ENCODE data around the gene RSPO1. TPM values are rescaled to one million over a fixed set of nuclear protein-coding genes. Genes with fewer than 3 reads are reported as not detected.
A peak's percentile ranks its signal among the peaks of the same experiment; 100 is the strongest.
"Not testable (repeated sequence)": the region's sequence is repeated elsewhere in the genome, so short reads cannot be mapped to it uniquely, and the experiment has no call there.

RSPO1 gene
- polyA plus RNA-seq, 6 donors from 2014 or later, result not detected

DNA sequence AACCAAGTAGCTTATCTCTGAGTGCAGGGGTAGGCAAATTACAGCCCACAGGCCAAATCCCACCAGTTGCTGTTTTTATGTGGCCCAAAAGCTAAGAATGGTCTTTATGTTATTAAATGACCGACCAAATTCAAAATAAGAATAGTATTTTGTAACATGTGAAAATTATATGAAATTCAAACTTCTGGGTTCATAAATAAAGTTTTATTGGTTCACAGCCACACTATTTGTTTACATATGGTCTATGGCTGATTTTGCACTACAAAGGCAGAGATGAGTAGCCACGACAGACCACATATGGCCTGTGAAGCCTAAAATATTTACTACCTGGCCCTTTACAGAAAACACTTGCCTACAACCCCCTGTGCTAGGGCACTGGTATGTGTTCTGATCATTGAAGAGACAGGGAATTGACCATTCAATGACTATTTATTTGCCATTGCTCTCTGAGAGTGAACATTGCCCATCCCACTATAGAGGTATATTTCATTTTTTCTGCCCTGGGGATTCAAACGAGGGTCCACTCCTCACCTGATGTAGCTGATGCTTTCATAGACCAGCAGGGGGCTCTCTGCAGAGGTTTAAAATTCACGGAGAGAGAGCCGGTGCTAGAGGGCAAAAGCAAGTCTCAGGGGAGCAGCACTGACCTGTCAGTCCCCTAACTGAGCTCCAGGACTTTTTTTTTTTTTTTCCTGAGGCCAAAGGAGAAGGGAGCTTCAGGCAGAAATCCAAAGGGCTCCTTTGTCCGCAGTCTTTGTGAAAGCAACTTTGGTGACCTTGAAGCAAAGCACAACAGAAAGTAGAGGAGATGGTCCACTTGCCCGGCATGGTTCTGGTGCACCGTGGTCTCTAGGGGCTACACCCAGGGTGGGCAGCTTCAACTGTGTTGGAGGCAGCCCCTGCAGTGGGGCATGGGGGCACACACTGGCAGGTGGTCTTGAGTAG lies 31.7 kb downstream of the RSPO1 start:
- DNase-seq (peak; percentile 44), ATAC-seq (ENCODE audit: low read depth in 2 of 2) (peak; percentile 61 to 66)
- Mint-ChIP-seq H3K36me3 (no peaks in the 10 kb centered on the region), H3K27me3 (peaks cover 10 to 25% (median 18%) of the 10 kb centered on the region in 3 donors), H3K9me3 (no peaks in the 10 kb centered on the region), H3K4me1 (peaks cover 0 to 6% (median 6%) of the 10 kb centered on the region in 3 donors), H3K4me3 (peak overlapping the region in 2 of 8 donors; percentile 22 to 62), H3K27ac (peak overlapping the region in 1 of 6 donors; percentile 23)

GRCh38 chr1:37601441-37601840 lies 33.3 kb downstream of the RSPO1 start:
- Mint-ChIP-seq H3K4me1 (peaks cover under 1 to 10% (median 9%) of the 10 kb centered on the region in 3 donors), H3K27ac (peak overlapping the region in 4 of 6 donors; percentile 8 to 30 (median 26)), H3K36me3 (no peaks in the 10 kb centered on the region), H3K27me3 (peaks cover 10 to 25% (median 18%) of the 10 kb centered on the region in 3 donors), H3K4me3 (no peak overlapping the region), H3K9me3 (no peaks in the 10 kb centered on the region)
- no peak for ATAC-seq (ENCODE audit: low read depth in 2 of 2)
- no peak for DNase-seq

DNA sequence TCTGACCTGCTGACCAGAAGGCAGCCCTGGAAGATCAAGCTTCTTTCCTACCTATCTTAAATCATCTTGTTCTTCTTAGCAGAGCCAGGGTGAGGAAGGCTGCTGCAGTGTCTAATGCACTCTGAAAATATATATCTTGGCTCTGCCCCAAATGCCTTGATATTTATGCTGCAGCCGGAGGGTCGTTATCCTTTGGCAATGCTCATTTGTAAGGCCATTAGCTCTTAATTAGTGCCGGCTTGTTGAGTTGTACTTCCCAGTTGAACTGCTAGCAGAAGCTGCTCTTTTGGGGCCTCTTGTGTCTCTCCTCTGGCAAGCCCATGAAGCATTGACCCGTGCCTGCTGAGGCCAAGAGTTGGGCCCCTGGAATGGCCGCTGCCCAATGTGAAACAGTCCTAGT lies 34.8 kb downstream of the RSPO1 start:
- ATAC-seq (ENCODE audit: low read depth in 2 of 2) (no peak), DNase-seq (no peak)
- H3K27me3 Mint-ChIP-seq, result peaks cover 8 to 24% (median 16%) of the 10 kb centered on the region in 3 donors
- peaks cover 15 to 25% (median 24%) of the 10 kb centered on the region in 3 donors for H3K4me1 Mint-ChIP-seq
- H3K4me3 Mint-ChIP-seq, result no peak overlapping the region
- peaks cover 0 to 6% of the 10 kb centered on the region in 2 donors for H3K36me3 Mint-ChIP-seq
- no peak overlapping the region for H3K27ac Mint-ChIP-seq
- H3K9me3 Mint-ChIP-seq, result no peaks in the 10 kb centered on the region

DNA sequence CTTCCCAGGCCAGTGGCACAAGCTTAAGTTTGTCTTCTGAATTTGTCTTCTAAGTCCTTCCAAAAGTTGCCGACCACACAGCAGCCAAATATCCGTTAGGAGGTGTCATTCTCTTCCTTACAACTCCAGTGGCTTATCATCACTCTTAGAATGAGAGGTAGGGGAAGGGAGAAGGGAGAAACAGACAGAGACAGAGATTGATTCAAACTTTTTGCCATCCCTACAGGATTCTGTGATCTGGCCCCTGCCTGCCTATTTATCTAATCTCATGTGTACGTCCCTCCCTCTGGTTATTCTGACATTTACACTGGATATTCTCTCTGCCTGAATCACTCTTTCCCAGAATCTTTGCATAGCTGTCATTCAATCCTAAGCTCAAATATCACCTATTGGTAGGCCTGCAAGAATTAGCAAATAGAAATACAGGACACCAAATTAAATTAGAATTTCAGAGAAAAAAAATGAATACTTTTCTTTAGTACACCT lies 38.5 kb downstream of the RSPO1 start:
- Mint-ChIP-seq H3K27ac (peak overlapping the region; percentile 99 to 100 (median 99)), H3K4me1 (peaks cover 18 to 30% (median 19%) of the 10 kb centered on the region in 3 donors), H3K27me3 (peaks cover 0 to 5% (median 4%) of the 10 kb centered on the region in 3 donors), H3K9me3 (no peaks in the 10 kb centered on the region), H3K4me3 (peak overlapping the region; percentile 98 to 100 (median 100)), H3K36me3 (peaks cover 0 to 6% of the 10 kb centered on the region in 2 donors)
- ATAC-seq (ENCODE audit: low read depth in 2 of 2) (peak in 1 of 2 donors; percentile 3), DNase-seq (no peak)

- Mint-ChIP-seq H3K4me1 (peaks cover 18 to 30% (median 19%) of the 10 kb centered on the region in 3 donors), H3K27me3 (peaks cover 0 to 5% (median 0%) of the 10 kb centered on the region in 3 donors), H3K4me3 (peak within 1 kb of the TSS; percentile 98 to 100 (median 100)), H3K9me3 (no peaks in the 10 kb centered on the region), H3K36me3 (peaks cover 5 to 6% of the 10 kb centered on the region in 2 donors), H3K27ac (peak within 1 kb of the TSS; percentile 99 to 100 (median 99))
- DNase-seq (peak; percentile 98), ATAC-seq (ENCODE audit: low read depth in 2 of 2) (peak; percentile 96 to 97)
These were observed 39.1 kb downstream of the RSPO1 start, which contains the start of gene GNL2 for GRCh38 chr1:37595440-37596181. Gene GNL2 (minus strand): TSS chr1:37595937. CDS start chr1:37595822, 115 bp downstream.

- Mint-ChIP-seq H3K4me3 (peak overlapping the region in 4 of 8 donors; percentile 9 to 62 (median 12)), H3K27me3 (no peaks in the 10 kb centered on the region), H3K9me3 (no peaks in the 10 kb centered on the region), H3K27ac (no peak overlapping the region), H3K4me1 (peaks cover 18 to 34% (median 19%) of the 10 kb centered on the region in 3 donors), H3K36me3 (peaks cover 6 to 11% of the 10 kb centered on the region in 2 donors)
- ATAC-seq (ENCODE audit: low read depth in 2 of 2) (no peak), DNase-seq (no peak)
These were observed 41.0 kb downstream of the RSPO1 start for GRCh38 chr1:37593726-37594125.

- Mint-ChIP-seq H3K27ac (no peak overlapping the region), H3K27me3 (no peaks in the 10 kb centered on the region), H3K4me3 (no peak overlapping the region), H3K4me1 (peaks cover 0 to 8% (median 0%) of the 10 kb centered on the region in 3 donors), H3K36me3 (peaks cover 6 to 16% of the 10 kb centered on the region in 2 donors), H3K9me3 (no peaks in the 10 kb centered on the region)
- ATAC-seq (ENCODE audit: low read depth in 2 of 2) (no peak), DNase-seq (no peak)
These were observed 45.8 kb downstream of the RSPO1 start for GRCh38 chr1:37588939-37589338.

- H3K27me3 Mint-ChIP-seq; ATAC-seq (ENCODE audit: low read depth in 2 of 2); DNase-seq; H3K27ac Mint-ChIP-seq; H3K4me1 Mint-ChIP-seq; H3K4me3 Mint-ChIP-seq; H3K9me3 Mint-ChIP-seq: not testable (repeated sequence)
- H3K36me3 Mint-ChIP-seq, result peaks cover 21 to 33% of the 10 kb centered on the region in 2 donors
These were observed 50.1 kb downstream of the RSPO1 start for GRCh38 chr1:37584544-37584943.

DNA sequence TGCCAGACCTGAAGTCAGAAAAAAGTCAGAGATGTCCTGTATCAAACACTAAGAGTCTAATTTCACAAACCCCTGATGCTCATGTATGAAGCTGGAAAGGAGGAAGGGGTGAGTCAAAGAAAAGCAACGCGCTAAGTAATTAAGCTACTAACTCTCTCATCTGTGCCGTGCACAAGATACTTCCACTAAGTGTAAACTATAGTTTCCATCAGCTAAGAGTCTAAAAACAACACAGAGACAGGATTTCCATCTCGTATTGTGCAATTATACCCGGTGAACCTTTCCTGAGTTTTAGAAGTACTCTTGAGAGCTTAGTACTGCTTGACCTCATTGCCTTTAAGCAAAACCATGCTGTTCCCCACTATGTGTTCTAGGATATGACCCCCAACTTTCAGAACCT lies 59.0 kb downstream of the RSPO1 start:
- peaks cover 39 to 40% of the 10 kb centered on the region in 2 donors for H3K36me3 Mint-ChIP-seq
- H3K27me3 Mint-ChIP-seq, result no peaks in the 10 kb centered on the region
- no peak overlapping the region for H3K27ac Mint-ChIP-seq
- H3K9me3 Mint-ChIP-seq, result no peaks in the 10 kb centered on the region
- DNase-seq, result no peak
- peaks cover 0 to 2% (median under 1%) of the 10 kb centered on the region in 3 donors for H3K4me1 Mint-ChIP-seq
- peak overlapping the region in 1 of 8 donors; percentile 47 for H3K4me3 Mint-ChIP-seq
- ATAC-seq (ENCODE audit: low read depth in 2 of 2), result no peak

DNA sequence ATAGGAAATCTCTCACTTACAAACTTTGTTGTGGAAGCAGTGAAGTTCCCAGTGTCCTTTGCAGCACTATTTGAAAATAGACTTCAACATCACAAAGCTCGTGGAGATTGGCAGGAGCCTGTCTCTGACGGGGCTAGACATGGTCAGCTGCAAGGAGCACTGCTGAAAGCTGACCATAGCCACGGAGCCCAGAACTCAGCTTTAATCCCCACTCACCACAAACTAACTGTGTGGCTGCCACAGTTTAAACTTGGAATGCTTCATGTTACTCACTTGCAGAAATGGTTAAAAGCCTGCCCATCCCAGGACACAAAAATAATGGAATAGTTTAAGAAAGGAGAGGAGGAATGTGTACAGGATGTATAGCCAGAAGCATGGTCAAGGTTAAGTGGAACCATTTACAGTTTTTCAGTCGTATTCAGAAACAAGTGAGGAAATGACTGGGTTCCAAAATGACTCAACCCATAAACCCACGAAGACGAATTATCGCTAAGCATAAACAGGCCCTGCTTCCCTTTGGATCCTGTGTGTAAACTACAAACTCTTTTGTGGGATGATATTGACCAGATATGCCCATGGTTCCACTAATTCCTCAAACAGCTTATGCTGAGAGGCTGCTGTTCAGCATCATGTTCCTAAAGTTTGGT lies 59.7 kb downstream of the RSPO1 start:
- peaks cover 0 to 2% (median 0%) of the 10 kb centered on the region in 3 donors for H3K4me1 Mint-ChIP-seq
- peaks cover 33% of the 10 kb centered on the region in 2 donors for H3K36me3 Mint-ChIP-seq
- no peak overlapping the region for H3K27ac Mint-ChIP-seq
- DNase-seq, result no peak
- no peak for ATAC-seq (ENCODE audit: low read depth in 2 of 2)
- H3K27me3 Mint-ChIP-seq, result no peaks in the 10 kb centered on the region
- no peaks in the 10 kb centered on the region for H3K9me3 Mint-ChIP-seq
- H3K4me3 Mint-ChIP-seq, result no peak overlapping the region

DNA sequence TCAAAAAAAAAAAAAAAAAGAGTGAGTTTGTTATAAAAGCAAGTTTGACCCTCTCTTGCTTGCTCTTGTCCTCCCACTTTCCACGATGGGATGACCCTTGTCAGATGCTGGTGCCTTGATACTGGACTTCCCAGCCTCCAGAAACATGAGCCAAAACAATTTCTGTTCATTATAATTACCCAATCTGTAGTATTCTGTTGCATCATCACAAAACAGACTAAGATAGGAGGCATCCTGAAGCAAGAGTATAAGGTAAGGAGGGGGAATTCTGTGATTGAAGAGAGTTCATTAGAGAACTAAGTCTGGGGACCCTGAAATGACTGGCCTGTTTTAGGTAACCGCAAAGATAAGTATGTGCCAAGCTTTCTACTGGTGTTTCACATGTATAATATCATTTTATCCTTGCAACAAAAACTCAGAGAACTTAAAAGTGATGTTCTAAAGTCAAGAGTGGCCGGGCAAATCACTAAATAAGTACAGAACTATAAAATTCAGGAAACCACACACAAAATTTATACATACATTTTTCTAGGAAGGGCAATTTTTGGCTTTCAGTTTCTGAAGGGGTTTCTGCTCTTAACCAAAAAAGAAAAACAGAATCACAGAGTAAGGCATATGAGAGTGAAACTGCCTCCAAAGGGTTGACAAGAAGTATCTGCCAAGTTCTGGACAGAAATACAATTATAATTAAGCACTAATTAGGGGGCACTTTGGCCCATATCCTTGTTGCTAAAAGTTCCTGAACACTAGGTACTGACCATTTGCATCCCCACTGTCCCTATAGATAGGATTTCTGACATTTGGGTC lies 64.0 kb downstream of the RSPO1 start:
- H3K36me3 Mint-ChIP-seq, result peaks cover 44 to 71% of the 10 kb centered on the region in 2 donors
- no peaks in the 10 kb centered on the region for H3K9me3 Mint-ChIP-seq
- no peak for ATAC-seq (ENCODE audit: low read depth in 2 of 2)
- H3K27me3 Mint-ChIP-seq, result no peaks in the 10 kb centered on the region
- peak overlapping the region in 1 of 6 donors; percentile 59 for H3K27ac Mint-ChIP-seq
- DNase-seq, result no peak
- H3K4me3 Mint-ChIP-seq, result no peak overlapping the region
- peaks cover 0 to 2% (median 0%) of the 10 kb centered on the region in 3 donors for H3K4me1 Mint-ChIP-seq

DNA sequence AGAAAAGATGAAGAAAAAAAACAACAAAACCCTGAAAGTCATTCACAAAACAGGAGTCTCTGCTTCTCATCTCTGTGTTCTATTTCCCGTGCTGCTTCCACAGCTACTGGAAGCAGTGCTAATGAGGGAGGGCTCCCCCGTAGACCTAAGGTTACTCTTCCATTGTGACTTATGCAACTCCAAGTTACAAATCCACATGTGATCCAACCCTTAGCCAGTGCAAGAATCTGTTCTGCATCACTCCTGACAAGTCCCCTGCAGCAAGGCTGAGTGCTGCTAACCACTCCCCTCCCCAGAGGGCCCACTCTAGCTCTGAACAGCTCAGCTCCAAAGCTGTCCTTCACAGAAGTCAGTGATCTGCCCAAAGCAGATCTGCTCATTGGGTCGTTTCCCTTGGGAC lies 67.7 kb downstream of the RSPO1 start:
- H3K4me1 Mint-ChIP-seq, result peaks cover 0 to 2% (median 0%) of the 10 kb centered on the region in 3 donors
- no peaks in the 10 kb centered on the region for H3K27me3 Mint-ChIP-seq
- no peak overlapping the region for H3K27ac Mint-ChIP-seq
- DNase-seq, result no peak
- H3K9me3 Mint-ChIP-seq, result no peaks in the 10 kb centered on the region
- H3K4me3 Mint-ChIP-seq, result no peak overlapping the region
- peaks cover 26 to 48% of the 10 kb centered on the region in 2 donors for H3K36me3 Mint-ChIP-seq
- no peak for ATAC-seq (ENCODE audit: low read depth in 2 of 2)
